Left renal pelvis (tissue), 4 donors: Measurements from ENCODE around the gene ATXN10. TPM values are rescaled to one million over a fixed set of nuclear protein-coding genes. Genes with fewer than 3 reads are reported as not detected.

Experiments used
- DNase-seq, 4 donors: peaks; one replicate each; pipeline ENCODE4 v3.0.0-alpha.2; 2013; ENCODE audit warnings: low read depth in 4 of 4, low spot score in 3 of 4
- polyA plus RNA-seq, 4 donors: library from polyadenylated mRNA; unstranded; fragments of 120-200 nt; gene quantifications; one replicate each; pipeline ENCODE4 v1.2.1, GENCODE V29; 2013; ENCODE audit not compliant: insufficient read length in 4 of 4

Gene ATXN10
- polyA plus RNA-seq, 4 donors: 250 to 339 (median 295) TPM

- no peak for DNase-seq
These were observed 213.7 kb downstream of the ATXN10 start for GRCh38 chr22:45885171-45885840.

DNA sequence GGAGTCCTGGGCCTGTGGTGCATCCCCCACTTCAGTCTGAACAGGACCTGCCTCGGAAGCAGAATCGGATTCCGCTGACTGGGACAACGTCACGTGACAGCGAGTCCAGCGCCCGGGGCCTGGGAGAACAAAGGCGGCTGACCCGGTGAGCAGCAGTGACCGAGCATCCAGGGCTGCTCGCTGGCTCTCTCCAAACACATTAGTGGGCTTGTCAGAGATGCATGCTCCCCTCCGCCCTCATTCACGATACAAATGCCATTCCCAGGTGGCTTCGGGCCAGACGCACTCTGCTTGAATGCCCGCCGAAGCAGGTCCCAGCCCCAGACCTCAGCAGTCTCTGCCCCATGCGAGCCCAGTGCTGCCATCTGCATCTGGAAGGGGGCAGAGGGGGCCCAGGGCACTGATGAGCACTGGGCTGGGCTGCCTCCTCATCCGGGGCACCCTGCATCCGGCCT lies 214.3 kb downstream of the ATXN10 start:
- no peak for DNase-seq

DNA sequence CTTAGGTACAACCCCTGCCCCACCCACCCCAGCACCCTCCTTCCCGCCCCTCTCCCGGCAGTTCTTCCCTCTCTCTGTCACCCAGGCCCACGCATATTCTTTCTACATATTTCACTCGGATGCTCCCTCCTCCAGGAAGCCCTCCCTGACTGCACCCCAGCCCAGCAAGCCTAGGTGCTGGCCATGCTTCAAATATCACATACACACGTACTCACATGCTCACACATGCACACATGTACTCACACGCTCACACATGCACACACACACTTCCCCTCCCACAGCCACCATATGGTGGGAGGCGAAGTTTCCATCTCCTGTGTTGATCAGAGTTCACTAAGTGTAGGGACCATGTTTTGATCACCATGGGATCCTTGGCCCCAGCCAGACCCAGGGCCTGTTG lies 214.9 kb downstream of the ATXN10 start:
- no peak for DNase-seq

DNA sequence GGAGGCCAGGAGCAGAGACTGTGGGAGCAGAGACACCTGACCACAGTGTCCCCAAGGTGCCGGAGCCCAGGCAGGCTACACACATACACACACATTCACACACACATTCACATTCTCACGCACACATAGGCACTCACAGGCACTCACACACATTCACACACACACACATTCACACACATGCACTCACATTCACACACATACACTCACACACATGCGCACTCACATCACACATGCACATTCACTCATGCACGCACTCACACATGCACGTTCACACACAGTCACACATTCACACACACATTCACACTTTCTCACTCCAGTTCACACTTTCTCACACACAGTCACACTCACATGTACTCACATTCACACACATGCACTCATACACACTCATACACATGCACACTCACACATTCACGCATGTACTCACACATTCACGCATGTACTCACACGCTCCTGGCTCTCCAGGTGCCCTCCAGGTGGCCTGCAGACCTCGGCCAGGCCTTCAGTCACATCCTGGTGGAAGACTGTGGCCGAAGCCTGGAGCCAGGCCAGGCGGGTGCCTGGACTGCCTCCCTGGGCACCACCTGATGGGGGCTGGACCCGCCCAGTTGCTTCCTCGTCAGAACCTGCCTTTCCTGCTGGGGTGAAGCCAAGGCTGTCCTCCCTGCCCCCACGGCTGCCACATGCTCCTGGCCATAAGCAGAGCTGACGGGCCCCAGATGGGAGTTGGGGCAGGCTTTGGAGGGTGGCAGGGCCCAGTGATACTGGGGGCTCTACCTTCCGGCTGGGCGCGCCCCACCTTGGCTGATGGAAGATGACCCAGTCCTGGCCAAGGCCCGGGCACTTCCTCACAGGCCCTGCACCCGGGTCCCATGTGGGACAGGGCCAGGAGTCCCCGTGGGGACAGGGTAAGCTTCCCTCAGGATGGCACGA lies 215.8 kb downstream of the ATXN10 start:
- no peak for DNase-seq

DNA sequence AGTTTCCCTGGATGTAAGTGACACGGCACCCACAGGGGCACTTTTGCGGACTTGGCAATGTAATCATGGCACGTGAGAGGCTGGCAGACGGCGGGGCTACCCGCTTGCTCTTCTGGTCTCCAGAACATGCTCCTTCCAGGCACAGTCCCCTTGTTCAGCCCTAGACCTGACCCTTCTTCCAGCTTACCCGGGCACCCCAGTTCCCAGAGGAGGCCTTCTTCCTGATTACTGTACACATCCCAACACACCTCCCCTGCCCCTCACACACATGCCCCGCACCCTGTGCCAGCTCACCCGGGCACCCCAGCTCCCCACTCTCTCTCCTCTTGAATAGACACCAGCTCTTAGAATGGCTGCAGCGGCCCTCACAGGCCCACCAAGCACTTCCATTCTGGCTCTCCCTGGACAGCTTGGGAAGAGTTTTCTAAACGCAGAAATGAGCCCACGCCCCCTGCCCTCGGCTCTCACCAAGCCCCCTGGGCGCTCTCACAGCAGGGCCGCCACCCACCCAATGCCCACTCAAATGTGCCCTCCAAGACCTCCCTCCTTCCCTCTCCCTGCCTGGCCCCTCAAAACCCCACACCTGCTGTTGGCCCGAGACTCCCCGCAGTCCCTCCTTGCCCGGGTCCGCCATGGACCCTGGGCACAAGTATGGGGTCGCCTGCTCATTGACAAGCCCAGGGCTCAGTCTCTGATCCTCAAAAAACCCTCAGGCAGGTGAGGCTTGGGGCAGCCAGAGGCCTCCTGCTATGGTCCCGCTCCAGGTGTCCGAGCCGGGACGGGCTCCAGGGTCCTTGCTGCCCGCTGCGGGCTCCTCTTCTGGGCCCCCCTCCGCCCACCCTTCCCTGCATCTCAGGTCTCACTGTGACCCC lies 216.8 kb downstream of the ATXN10 start:
- no peak for DNase-seq

GRCh38 chr22:45889093-45889538 lies 217.5 kb downstream of the ATXN10 start:
- no peak for DNase-seq

DNA sequence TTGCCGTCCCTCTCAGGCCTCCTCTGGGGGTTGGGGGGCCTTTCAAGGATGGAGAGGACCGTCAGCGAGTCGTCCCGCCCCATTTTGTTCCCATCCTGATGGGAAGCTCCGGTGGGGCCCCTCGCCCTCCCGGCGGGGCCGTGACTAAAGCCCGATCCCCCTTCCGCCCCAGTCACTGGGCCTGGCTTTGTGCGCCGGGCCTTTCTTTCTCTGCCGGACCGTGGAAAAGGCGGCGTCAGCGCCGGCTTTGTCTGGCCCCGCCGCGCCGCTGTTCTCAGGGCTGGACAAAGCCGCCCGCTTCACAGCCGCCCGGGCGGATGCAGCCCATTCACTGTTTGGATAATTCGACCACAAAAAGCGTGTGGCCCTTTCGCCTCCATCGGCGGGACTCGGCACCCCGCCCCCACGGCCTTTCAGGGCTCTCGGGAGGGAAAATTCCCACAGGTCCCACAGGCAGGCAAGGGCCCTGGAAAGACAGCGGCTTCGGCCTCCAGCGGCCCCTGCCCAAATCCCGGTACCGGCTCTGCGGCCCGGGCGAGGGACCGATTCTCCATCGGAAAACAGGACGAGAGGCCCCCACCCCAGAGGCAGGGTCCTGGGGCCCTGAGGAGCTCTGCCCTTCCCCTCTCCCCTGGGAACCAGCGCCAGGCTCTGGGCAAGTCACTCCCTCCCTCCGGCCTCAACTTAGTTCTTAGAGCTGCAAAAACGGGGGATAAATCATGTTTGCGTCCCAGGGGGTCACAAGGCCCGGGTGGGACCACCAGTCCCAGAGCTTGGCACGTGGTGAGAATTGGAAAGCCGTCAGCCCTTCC lies 218.1 kb downstream of the ATXN10 start:
- no peak for DNase-seq

- no peak for DNase-seq
These were observed 218.7 kb downstream of the ATXN10 start for GRCh38 chr22:45890351-45890635.

- DNase-seq: no peak
These were observed 219.4 kb downstream of the ATXN10 start for GRCh38 chr22:45891021-45891421.

GRCh38 chr22:45891471-45891995 lies 219.9 kb downstream of the ATXN10 start:
- DNase-seq: no peak

DNA sequence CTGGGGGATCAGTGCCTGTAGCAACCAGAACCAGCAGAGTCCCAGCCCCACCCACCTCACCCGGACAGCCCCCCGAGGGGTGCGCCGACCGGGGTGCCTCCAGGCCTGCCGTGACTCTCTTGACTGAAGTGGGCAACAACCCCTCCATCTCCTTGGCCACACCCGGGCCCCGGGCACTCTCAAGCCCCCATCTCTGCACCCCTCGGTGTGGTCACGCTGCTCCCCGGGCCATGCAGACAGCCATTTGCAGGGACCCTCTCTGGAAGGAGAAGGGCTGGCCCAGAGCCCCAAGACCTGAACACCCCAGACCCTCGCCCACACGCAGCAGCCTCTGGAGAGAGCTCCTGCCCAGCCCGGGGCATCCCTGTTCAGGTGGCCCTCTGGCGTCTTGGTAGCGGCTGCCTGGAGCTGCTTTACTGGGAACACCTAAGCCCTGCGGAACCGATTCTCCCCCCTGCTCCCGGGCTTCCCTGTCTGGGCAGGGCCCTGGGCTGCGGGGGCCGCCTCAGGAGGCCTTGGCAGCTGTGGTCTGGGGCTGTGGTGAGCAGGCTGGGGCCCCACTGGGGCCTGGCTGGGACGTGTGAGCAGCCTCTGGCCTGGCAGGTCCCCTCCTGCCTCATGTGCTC lies 220.5 kb downstream of the ATXN10 start:
- DNase-seq: no peak

DNA sequence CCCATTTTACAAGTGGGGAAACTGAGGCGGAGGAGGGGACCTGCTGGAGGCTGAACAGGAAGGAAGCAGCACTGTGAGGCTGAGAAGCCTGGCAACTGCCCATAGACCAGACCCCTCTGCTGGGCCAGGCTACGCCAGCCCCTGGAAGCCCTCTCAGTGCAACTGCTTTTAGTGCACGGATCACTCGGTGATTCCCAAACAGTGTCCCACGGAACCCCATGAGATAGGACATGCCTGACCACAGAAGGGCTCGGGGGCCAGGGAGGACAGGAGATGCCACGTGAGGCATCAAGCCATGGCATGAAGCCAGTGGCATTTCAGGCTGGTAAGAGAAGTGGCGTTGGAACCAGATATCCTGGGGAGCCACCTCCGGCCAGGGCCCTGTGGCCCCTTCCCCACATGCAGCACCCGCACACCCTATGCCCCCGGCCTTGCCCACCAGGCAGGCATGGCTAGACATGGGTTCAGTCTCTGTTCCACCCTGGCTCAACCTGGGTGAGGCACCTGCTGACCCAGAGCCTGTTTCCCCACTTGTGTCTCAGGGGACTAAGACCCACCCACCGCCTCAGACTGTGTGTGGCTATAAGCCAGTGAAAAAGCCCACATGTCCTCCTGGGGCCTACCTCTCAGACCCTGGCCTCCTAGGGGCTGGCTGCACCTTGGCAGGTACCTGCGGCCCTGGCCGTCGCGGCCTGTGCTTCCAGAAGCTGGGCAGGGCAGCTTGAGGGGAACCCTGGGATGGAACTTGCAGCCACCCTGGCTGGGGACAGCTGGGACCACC lies 221.2 kb downstream of the ATXN10 start:
- DNase-seq: no peak

DNA sequence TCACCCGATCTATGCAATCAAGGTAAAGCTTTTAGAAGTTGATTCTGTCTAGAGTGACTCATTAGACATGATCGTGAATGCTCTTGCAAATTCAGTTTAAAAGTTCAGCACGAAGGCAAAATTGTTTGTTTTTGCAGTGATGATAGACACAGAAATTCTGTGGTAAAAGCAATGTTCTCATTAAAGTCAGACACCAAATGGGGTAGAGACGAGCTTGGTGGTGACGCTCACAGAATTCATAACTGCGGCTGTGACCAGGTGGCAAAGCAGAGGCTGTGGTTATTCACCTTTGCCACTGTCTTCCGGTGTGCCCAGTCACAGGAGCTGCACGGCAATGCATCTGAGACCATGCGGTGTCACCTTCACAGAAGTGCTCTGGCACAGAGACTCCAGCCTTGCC lies 221.9 kb downstream of the ATXN10 start:
- DNase-seq: no peak

Other genes starting within 250 kb of the ATXN10 start
- gene FBLN1, start 169.0 kb upstream of the ATXN10 start, polyA plus RNA-seq: 100 to 1,000 TPM; 135 to 572 (median 169) TPM